SK-N-MC (cell line): Measurements from ENCODE around the gene PAX7.

Experiments
- DNase-seq: peaks from one replicate; pipeline ENCODE4 v3.0.0-alpha.2; 2011; ENCODE audit warnings: low read depth, low spot score
- H3K27ac ChIP-seq: fragments of 200-600 bp; sonication (generic); 2 replicates; pipeline ENCODE4 v1.5.1; 2016; ENCODE audit warnings: mixed run types
- H3K36me3 ChIP-seq: fragments of 200-600 bp; sonication (generic); 2 replicates; pipeline ENCODE4 v1.6.1; 2017; ENCODE audit warnings: antibody characterized with exemption, low read length, mixed read lengths; ENCODE audit not compliant: insufficient read depth
- H3K4me3 ChIP-seq: fragments of 200-600 bp; sonication (generic); 2 replicates; pipeline ENCODE4 v1.5.1; 2016
- H3K9ac ChIP-seq: fragments of 200-600 bp; sonication (generic); 2 replicates; pipeline ENCODE4 v1.8.0; 2017; ENCODE audit warnings: mixed run types, mixed read lengths; ENCODE audit not compliant: insufficient read length
- H3K9me3 ChIP-seq: fragments of 200-600 bp; sonication (generic); 2 replicates; pipeline ENCODE4 v1.6.1; 2017; ENCODE audit warnings: low read depth, mild to moderate bottlenecking, antibody characterized with exemption, low read length, moderate library complexity, mixed read lengths
- EZH2 ChIP-seq: fragments of 200-600 bp; sonication (generic); IDR thresholded peaks from one replicate; pipeline ENCODE4 v1.6.1; 2017; ENCODE audit warnings: antibody characterized with exemption
- FOXP2 ChIP-seq: optimal IDR thresholded peaks from 2 replicates; pipeline ENCODE3; 2011; ENCODE audit warnings: mild to moderate bottlenecking, moderate library complexity; ENCODE audit not compliant: insufficient read depth; ENCODE audit errors: extremely low read length, control extremely low read depth
- POLR2AphosphoS5 ChIP-seq: IDR thresholded peaks from 2 replicates; pipeline ENCODE4 v1.6.1; 2012; ENCODE audit warnings: mild to moderate bottlenecking, low read depth, low read length, borderline replicate concordance

The PAX7 gene

DNA sequence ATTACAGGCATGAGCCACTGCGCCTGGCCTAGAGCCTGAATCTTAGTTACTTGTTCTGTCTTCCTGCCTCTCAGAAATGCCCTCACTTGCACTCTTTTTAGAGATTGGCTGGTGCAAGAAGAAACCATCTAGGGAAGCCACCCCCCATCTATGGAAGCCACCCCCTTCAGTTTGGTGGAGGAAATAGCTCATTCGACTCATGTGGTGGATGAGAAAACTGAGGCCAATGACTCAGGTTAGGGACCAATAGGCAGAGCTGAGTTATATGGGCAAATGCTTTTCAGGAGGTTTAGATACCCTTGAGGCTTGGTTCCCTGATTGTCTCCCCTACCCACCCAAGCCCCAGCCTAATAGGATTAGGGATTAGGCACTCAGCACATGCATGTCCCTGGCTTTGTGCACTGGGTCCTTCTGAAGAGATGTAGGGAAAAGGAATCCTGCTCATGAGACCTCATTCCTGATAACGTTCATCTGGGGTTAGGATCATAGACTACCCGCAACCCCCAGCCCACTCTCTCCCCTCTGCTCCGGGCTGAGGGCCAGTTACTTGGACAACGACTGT lies 77.1 kb downstream of the PAX7 start:
- TF ChIP-seq POLR2AphosphoS5: no peak
- TF ChIP-seq FOXP2: no peak
- no peak for TF ChIP-seq EZH2
- Histone ChIP-seq H3K9ac (no peak overlapping the region), H3K27ac (no peak overlapping the region), H3K36me3 (peaks cover 44% of the 10 kb centered on the region), H3K4me3 (no peak overlapping the region), H3K9me3 (no peaks in the 10 kb centered on the region)
- no peak for DNase-seq

DNA sequence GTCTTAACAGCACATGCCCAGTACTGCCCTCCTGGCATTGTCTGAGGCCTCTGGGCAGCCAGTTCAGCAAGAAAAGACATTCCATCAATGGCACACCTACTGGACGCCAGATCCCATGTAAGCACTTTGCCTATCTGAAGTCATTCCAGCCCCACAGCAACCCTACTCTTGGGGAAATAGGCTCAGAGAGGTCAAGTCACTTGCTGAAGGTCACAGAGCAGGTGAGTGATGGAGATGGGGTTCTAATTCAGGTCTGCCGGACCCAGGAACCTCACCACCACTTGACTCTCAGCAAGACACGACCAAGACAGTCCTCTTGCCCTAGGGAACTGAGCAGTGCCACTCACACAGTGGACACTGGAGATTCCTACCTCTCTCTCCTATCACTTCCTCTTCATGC lies 79.4 kb downstream of the PAX7 start:
- H3K9me3 ChIP-seq: no peaks in the 10 kb centered on the region
- TF ChIP-seq FOXP2 (no peak), EZH2 (no peak), POLR2AphosphoS5 (no peak)
- no peak overlapping the region for H3K27ac ChIP-seq
- no peak overlapping the region for H3K4me3 ChIP-seq
- DNase-seq: no peak
- peaks cover 37% of the 10 kb centered on the region; the same call in 1 of the 2 replicates for H3K36me3 ChIP-seq
- no peak overlapping the region for H3K9ac ChIP-seq

DNA sequence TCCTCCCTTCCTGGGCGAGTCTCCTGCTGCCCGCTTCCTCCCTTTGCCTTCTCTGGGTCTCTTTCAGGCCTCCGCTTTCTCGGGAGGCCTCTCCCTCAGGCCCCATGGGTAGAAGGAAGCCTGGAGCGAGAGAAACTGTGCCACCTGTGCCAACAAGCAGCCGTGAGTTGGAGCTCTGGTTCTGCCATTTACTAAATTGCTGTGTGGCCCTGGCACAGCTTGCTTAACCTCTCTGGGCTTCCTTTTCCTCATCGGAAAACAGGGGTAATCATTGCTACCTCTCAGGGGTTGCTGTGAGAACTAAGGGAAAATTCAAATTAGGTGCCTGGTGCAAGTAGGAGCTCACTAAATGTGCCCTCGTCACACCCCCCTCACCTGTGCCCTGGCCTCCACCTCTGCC lies 80.4 kb downstream of the PAX7 start:
- Histone ChIP-seq H3K27ac (no peak overlapping the region), H3K36me3 (peaks cover 37% of the 10 kb centered on the region; the same call in 1 of the 2 replicates), H3K9ac (no peak overlapping the region), H3K4me3 (no peak overlapping the region), H3K9me3 (no peaks in the 10 kb centered on the region)
- DNase-seq: no peak
- TF ChIP-seq EZH2: no peak
- TF ChIP-seq FOXP2: no peak

DNA sequence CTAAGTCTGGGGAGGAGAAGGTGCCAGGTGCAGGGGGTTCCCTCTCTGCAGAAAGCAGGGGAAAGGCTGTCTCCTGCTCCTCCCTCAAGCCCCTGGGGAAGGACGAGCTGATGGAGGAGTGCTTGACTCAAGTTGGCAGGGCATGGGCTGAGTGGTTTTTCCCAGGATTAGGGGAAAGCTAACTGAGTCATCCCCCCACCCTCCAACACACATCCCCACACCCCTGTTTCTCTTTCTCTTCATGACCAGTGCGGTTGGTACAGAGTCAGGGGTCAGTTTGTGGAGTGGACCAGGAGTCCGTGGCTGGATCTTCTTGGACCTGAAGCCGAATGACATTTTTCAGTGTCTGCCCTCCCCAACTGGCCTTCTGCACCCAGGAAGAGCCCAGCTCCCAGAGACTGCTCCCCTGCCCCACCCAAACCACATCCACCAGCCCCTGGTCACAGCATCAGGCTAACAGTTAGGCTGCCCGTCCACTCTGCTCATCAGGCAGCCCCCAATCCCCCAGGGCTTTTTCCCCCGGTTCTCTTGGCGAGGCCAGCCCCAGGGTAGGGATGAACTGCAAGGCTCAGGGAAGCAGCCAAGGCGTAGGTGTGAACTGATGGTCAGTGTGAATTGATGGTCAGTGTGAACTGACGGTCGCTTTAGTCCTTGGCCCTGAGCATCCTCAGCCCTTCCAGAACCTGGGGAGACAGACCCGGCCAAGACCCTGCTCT lies 81.0 kb downstream of the PAX7 start:
- DNase-seq: no peak
- Histone ChIP-seq H3K4me3 (no peak overlapping the region), H3K27ac (no peak overlapping the region), H3K9me3 (no peaks in the 10 kb centered on the region), H3K9ac (no peak overlapping the region), H3K36me3 (peaks cover 36% of the 10 kb centered on the region; the same call in 1 of the 2 replicates)
- TF ChIP-seq POLR2AphosphoS5 (no peak), FOXP2 (no peak), EZH2 (no peak)

DNA sequence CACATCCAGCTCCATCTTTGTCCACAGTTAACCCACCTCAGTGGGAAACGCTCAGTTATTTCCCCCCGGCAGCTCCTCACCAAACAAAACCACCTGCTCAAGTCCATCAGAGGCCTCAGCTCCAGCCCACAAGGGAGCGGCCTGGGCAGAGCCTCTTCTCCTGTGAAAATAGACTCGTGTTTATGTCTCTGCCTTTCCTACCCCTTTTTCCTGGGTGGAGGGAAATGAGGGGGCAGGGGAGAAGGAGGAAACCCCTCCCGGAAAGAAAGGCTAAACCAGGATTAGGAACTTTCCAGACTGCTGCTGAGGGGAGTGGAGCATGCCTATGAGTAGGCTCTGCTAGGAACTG lies 81.6 kb downstream of the PAX7 start:
- DNase-seq: no peak
- H3K9me3 ChIP-seq: no peaks in the 10 kb centered on the region
- no peak overlapping the region for H3K9ac ChIP-seq
- no peak overlapping the region for H3K27ac ChIP-seq
- peaks cover 33% of the 10 kb centered on the region; the same call in 1 of the 2 replicates for H3K36me3 ChIP-seq
- no peak overlapping the region for H3K4me3 ChIP-seq
- TF ChIP-seq POLR2AphosphoS5 (no peak), FOXP2 (no peak), EZH2 (no peak)

DNA sequence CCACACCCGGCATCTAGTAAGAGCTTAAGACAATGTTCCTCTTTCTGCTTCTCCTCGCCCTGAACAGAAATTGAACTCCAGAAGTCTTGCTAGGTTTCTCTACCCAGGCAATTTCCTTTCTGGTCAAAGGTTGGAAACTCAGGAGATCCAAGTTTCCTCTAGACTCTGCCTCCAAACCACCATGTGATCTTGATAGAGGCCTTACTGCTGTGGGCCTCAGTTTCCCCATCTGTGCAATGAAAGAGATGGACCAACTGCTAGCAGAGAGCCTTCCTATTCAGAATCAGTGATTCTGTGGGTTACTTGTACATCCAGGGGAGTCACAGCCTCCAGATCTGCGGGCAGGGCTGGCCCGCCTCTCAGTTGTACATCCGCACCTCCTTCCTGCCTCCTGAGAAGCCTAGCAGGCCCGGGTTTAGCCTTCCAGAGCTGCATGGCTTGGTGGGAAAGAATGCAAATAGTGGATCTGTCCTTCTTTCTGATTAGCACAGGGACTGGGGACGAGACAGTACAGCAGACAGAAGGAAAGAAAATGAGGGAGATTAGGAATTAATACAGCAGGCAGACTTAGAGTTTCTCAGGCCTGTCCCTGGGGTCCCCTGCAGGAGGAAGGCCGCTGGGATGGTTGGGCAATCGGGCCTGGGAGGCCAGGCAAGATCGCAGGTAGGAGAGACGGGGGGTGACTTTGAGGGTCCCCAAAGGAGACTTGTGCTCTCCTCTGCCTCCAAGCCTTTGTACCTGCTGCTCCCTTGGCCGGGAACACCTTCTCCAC lies 83.9 kb downstream of the PAX7 start:
- no peaks in the 10 kb centered on the region for H3K9me3 ChIP-seq
- peaks cover 28% of the 10 kb centered on the region; the same call in 1 of the 2 replicates for H3K36me3 ChIP-seq
- no peak overlapping the region for H3K27ac ChIP-seq
- TF ChIP-seq EZH2: no peak
- TF ChIP-seq FOXP2: no peak
- no peak for TF ChIP-seq POLR2AphosphoS5
- DNase-seq: no peak
- no peak overlapping the region for H3K9ac ChIP-seq
- no peak overlapping the region for H3K4me3 ChIP-seq

DNA sequence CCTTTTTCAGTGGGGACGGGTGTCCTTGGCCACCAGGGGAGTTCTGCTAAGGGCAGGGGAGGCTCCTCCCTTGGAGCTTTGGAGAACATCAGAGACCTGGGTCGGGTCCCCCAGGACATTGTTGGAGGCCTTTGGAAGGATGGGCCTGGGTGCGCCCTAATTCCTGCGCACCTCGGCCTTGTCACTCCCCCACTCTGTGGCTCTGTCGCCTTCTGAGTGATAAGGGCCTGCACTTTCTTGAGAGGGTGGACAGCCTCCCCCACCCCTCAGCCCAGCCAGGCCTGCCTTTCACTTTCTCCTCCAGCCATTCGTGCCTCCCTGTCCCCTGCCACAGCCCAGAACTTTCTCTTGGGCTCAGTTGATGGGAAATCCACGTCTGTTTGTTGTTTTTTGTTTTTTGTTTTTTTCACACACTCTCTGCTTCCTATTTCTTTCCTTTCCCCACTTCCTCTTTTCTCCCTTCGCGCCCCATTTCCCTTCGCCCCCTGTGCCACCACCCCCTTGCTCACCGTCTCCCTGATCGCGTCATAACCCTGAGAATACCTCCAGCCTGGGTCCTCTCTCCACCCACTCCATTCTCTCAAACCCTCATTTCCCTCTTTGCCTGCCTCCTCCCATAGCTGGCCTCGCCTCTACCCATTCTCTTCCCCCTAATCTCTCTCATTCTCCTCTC lies 85.6 kb downstream of the PAX7 start:
- Histone ChIP-seq H3K36me3 (peaks cover 12% of the 10 kb centered on the region; the same call in 1 of the 2 replicates), H3K9ac (no peak overlapping the region), H3K9me3 (no peaks in the 10 kb centered on the region), H3K27ac (no peak overlapping the region), H3K4me3 (no peak overlapping the region)
- no peak for DNase-seq
- TF ChIP-seq EZH2 (no peak), FOXP2 (no peak), POLR2AphosphoS5 (no peak)

DNA sequence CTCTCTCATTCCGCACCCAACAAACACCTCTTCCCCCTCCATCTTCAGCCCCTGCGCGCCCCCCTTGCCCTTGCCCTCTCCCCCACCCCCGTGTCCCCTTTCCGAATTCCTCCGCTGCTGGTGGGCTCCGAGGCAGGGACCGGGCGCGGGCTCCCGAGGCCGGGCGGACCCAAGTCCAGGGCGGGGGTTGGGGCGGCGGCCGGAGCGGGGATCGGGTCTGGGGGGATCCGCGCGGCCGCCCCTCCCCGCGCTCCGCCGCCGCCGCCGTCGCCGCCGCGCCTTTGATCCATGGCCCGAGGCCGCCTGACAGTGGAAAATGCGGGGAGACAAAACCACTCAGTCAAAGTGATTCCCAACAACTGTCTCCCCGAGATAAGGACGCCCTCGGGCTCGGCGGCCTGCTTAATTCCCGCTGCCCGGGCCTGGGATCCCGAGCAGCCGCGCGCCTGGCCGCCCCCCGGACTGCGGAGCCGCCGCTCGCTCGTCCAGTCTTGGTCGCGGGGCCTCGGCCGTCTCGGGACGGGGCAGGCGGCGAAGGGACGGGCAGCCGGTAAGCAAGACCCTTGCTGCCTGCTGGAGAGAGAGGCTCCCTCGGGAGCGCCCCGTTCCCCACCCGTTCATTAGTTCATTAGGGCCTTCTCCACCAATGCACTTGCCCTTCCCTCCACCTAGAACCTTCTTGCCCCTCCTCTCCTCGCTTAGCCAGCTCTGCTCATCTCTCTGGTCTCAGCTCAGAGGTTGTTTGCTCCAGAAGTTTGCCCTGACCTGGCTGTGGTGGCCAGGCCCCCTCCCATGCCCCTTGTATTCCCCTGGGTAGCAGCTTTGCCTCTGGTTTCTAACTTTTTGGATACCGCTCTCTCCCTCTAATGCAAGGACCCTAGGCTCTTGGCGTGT lies 86.4 kb downstream of the PAX7 start:
- Histone ChIP-seq H3K27ac (no peak overlapping the region), H3K9me3 (no peaks in the 10 kb centered on the region), H3K9ac (no peak overlapping the region), H3K36me3 (peaks cover 8% of the 10 kb centered on the region; the same call in 1 of the 2 replicates), H3K4me3 (no peak overlapping the region)
- no peak for DNase-seq
- TF ChIP-seq POLR2AphosphoS5 (no peak), EZH2 (no peak), FOXP2 (no peak)
